Fibroblast of mammary gland (primary cell): ENCODE results near the gene ATAD5.
"Not testable (repeated sequence)": the region's sequence is repeated elsewhere in the genome, so short reads cannot be mapped to it uniquely, and the experiment has no call there.

Experiments used
- DNase-seq: peaks from one replicate; pipeline ENCODE4 v3.0.0-alpha.2; 2010; ENCODE audit warnings: low read depth
- H3K4me3 ChIP-seq: 2 replicates; pipeline ENCODE4 v1.5.1; 2011; ENCODE audit warnings: low read depth, mild to moderate bottlenecking, low read length, moderate library complexity; ENCODE audit not compliant: control insufficient read depth
- CTCF ChIP-seq: conservative IDR thresholded peaks from 2 replicates; pipeline ENCODE4 v1.5.1; 2011; ENCODE audit warnings: low read depth, low read length, inconsistent platforms; ENCODE audit not compliant: control insufficient read depth, insufficient read depth

ATAD5 gene

DNA sequence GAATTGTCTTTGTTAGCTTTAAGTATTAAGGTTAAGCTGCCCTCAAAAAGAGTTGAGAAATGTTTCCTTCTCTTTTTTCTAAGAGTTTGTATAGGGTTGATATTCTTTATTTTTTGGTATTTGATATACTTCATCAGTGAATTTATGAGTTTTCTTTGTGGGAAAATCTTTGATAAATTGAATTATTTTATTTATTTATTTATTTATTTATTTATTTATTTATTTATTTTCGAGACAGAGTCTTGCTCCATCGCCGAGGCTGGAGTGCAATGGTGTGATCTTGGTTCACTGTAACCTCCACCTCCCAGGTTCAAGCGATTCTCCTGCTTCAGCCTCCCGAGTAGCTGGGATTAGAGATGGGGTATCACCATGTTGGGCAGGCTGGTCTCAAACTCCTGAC, 54.4 kb downstream of the ATAD5 start:
- H3K4me3 ChIP-seq: no peak overlapping the region
- TF ChIP-seq CTCF: no peak
- DNase-seq: no peak

DNA sequence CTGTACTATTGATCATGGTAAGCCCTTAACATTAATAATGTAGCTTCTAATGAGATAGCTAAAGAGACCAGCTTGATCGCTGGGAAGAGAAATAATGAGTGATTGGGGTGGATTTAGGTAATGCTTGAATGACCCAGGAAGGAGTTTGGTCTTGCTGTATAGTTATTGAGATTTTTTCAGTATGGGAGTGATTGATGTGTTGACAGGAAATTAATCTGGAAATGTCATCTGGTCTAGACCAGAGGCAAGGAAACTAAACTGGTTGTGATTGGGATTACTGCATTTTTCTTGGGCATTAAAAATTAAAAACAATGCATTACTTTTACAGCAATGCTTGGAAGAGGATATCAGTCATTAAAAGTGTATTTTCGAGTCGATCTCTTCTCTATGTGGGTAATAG, 62.5 kb downstream of the ATAD5 start:
- H3K4me3 ChIP-seq: no peak overlapping the region
- DNase-seq: no peak
- no peak for TF ChIP-seq CTCF

DNA sequence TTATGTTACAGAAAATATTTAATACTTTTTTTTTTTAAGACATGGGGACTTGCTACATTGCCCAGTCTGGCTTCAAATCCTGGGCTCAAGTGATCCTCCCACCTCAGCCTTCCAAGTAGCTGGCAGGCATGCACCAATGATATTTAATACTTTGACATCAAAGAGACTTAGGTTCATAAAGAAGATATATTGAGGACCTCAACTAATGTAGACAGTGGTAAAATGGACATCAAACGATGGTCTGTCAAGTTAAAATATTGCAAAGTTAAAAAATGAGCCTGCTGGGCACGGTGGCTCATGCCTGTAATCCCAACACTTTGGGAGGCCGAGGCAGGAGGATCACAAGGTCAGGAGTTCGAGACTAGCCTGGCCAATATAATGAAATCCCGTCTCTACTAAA, 65.5 kb downstream of the ATAD5 start:
- no peak overlapping the region for H3K4me3 ChIP-seq
- DNase-seq: no peak
- no peak for TF ChIP-seq CTCF

DNA sequence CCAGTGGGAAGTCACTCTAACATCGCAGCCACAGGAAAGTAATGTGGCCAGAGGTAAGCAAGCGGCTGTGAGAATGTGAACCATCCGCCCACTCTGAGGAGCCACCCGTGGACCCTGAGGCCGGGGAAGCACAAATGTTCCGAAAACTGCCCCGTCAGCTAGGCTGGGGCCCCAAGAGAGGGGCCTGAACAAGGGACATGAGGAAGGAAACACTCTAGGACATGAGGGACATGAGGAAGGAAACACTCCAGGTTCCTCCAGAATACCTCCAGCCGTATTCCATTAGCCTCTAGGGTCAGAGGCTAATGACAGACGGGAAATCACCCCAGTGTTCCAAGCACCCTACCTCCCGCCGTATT, 74.0 kb downstream of the ATAD5 start:
- no peak for TF ChIP-seq CTCF
- peak; percentile 2 for DNase-seq
- H3K4me3 ChIP-seq: peak overlapping the region; percentile 82

DNA sequence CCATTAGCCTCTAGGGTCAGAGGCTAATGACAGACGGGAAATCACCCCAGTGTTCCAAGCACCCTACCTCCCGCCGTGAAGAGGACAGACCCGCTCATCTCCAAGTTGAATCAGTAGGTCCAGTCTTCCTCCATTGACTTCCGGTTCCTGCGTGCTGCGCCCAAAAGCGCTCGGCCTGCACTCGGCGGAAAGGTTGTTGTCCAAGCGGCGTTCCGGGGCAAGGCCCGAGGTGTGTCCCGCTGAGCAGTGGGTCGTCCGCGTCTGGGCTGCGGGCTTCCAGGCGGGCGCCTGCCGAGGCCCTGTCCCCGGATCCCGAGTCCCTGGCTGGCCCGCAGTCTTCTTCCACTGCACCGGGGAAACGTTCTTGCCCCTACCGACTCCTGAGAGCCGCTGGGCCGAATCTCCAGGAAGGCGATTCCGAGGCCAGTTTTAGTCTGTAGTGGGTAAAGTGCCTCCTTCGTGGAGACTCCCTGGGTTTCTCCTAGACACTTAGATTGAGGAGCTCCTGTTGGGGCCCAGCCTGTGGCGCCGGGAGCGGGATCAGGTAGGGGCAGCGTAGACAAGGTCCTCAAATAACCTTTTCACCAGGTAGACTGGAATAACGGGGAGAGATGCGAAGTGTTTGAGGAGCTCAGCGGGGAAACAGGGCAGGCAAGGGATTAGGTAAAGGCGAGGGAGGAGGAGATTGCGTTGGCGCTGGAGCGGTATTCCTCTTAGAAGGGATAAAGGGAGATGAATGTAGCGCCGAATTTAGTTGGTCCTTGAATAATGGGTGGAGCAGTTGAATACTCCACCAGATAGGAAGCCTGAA, 74.5 kb downstream of the ATAD5 start, which contains the start of gene TEFM:
TEFM (minus strand) TSS at position 138 of the 811 bp plus-strand sequence; CDS start at position 98, 40 bp downstream.
- peak; percentile 90 for DNase-seq
- peak within 1 kb of the TSS; percentile 82 for H3K4me3 ChIP-seq
- no peak for TF ChIP-seq CTCF

DNA sequence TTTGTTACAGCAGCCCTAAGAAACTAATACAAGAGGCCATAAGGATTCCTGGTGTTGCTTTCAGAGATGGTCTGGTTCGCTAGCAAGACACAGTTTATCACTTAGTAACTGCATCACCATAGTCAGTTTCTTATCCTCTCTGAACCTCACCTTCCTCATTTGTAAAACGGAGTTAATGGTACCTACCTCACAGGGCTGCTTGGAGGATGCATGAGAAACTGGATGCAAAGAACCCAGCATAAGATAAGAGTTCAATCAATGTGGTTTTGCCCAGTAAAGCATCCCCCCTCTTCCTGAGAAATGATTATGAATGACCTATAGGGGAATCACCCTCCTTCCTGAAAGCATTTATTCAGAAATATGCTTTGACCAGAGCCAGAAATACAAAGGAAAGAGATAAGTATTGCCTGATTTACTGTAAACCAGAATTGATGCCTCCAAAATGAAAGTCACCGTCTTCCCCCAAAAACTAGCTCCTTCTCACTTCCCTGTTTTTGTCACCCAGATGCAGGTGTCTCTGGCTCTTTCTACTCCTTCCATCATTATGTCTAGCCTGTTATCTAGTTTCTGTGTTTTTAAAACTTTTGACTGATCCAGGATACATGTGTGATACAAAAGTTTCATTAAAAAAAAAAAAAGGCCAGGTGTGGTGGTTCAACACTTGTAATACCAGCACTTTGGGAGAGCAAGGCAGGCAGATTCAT, 77.1 kb downstream of the ATAD5 start:
- TF ChIP-seq CTCF: no peak
- no peak for DNase-seq
- H3K4me3 ChIP-seq: no peak overlapping the region

- DNase-seq, H3K4me3 ChIP-seq: not testable (repeated sequence)
Observed at GRCh38 chr17:30910151-30910550, 78.4 kb downstream of the ATAD5 start.
